HEK293 (cell line): ENCODE results near the gene CDH23.

Experiments used
- CTCF ChIA-PET: fragments of 350-600 bp; formaldehyde crosslinking; extraction: SDS; loops from one replicate; lab custom pipeline; 2021; ENCODE audit warnings: antibody characterized with exemption; lab: Yijun Ruan, JAX
- POLR2A ChIA-PET: fragments of 300-600 bp; formaldehyde crosslinking; extraction: SDS; loops from one replicate; lab custom pipeline; 2020; ENCODE audit warnings: antibody characterized with exemption, inconsistent platforms; lab: Yijun Ruan, JAX
- H3K27ac ChIP-seq: fragments of 200-500 bp; sonication (Bioruptor generic); 2 replicates; pipeline ENCODE4 v1.5.1; 2014; ENCODE audit warnings: low read depth, low read length, control low read depth, inconsistent platforms; ENCODE audit errors: extremely low read depth
- H3K36me3 ChIP-seq, 2 experiments: fragments of 200-500 bp in 1 of 2; sonication (Bioruptor generic) in 1 of 2; 1 replicate in 1 of 2; 2 replicates in 1 of 2; pipeline ENCODE4 v1.5.1; 2014 to 2017; ENCODE audit warnings: inconsistent platforms in 2 of 2, low read length in 2 of 2; ENCODE audit not compliant: control insufficient read depth in 2 of 2, insufficient read depth in 1 of 2
- H3K4me1 ChIP-seq: fragments of 200-500 bp; sonication (Bioruptor generic); 2 replicates; pipeline ENCODE4 v1.5.1; 2014; ENCODE audit warnings: mild to moderate bottlenecking, low read length, inconsistent platforms; ENCODE audit not compliant: control insufficient read depth, insufficient read depth
- H3K4me3 ChIP-seq: 2 replicates; pipeline ENCODE4 v1.5.1; 2011; ENCODE audit warnings: low read depth, mild to moderate bottlenecking, control low read depth, low read length, moderate library complexity
- H3K9me3 ChIP-seq: fragments of 200-500 bp; sonication (Bioruptor generic); 2 replicates; pipeline ENCODE4 v1.5.1; 2014; ENCODE audit warnings: low read depth, low read length, inconsistent platforms; ENCODE audit not compliant: control insufficient read depth, insufficient read depth
- BCL11B ChIP-seq: fragments of 450-650 bp; formaldehyde crosslinking; IDR thresholded peaks from 2 replicates; pipeline ENCODE4 v1.5.1; 2016; ENCODE audit warnings: low read depth, missing biosample characterization, missing genetic modification characterization
- HOXC10 ChIP-seq: sonication (generic); formaldehyde crosslinking; IDR thresholded peaks from 2 replicates; pipeline ENCODE4 v1.8.1; 2023; ENCODE audit warnings: mild to moderate bottlenecking, missing genetic modification reagents
- KLF8 ChIP-seq: fragments of 450-650 bp; formaldehyde crosslinking; IDR thresholded peaks from 2 replicates; pipeline ENCODE4 v1.5.1; 2016; ENCODE audit warnings: missing biosample characterization, missing genetic modification characterization
- MEIS1 ChIP-seq: sonication (generic); formaldehyde crosslinking; IDR thresholded peaks from 2 replicates; pipeline ENCODE4 v1.8.1; 2022; ENCODE audit warnings: missing genetic modification reagents, mild to moderate bottlenecking, borderline replicate concordance
- REPIN1 ChIP-seq: fragments of 450-650 bp; formaldehyde crosslinking; IDR thresholded peaks from 2 replicates; pipeline ENCODE4 v1.5.1; 2017; ENCODE audit warnings: missing biosample characterization, missing genetic modification characterization, low read depth
- TCF7L2 ChIP-seq: IDR thresholded peaks from 2 replicates; pipeline ENCODE4 v1.6.1; 2011; ENCODE audit warnings: low read depth, mild to moderate bottlenecking, inconsistent platforms, low read length, moderate library complexity, borderline replicate concordance
- TRIM28 ChIP-seq: IDR thresholded peaks from 2 replicates; pipeline ENCODE4 v1.6.1; 2011; ENCODE audit warnings: low read length, control low read depth, borderline replicate concordance
- ZBTB17 ChIP-seq: fragments of 450-650 bp; formaldehyde crosslinking; IDR thresholded peaks from 2 replicates; pipeline ENCODE4 v1.5.1; 2016; ENCODE audit warnings: missing biosample characterization, missing genetic modification characterization
- ZBTB20 ChIP-seq: fragments of 450-650 bp; formaldehyde crosslinking; IDR thresholded peaks from 2 replicates; pipeline ENCODE4 v1.5.1; 2016; ENCODE audit warnings: missing biosample characterization, missing genetic modification characterization
- ZNF202 ChIP-seq: fragments of 450-650 bp; formaldehyde crosslinking; IDR thresholded peaks from 2 replicates; pipeline ENCODE4 v1.5.1; 2016; ENCODE audit warnings: missing biosample characterization, missing genetic modification characterization, borderline replicate concordance
- ZNF274 ChIP-seq, 2 experiments: fragments of 200-500 bp in 1 of 2; fragments of 450-650 bp in 1 of 2; sonication (Bioruptor generic) in 1 of 2; formaldehyde crosslinking in 1 of 2; IDR thresholded peaks; 2 replicates each; pipeline versions ENCODE4 v1.5.1 to v1.6.1; 2014 to 2016; ENCODE audit warnings: borderline replicate concordance in 1 of 2, inconsistent platforms in 1 of 2, low read length in 1 of 2, missing biosample characterization in 1 of 2, missing genetic modification characterization in 1 of 2
- ZNF416 ChIP-seq: fragments of 450-650 bp; formaldehyde crosslinking; IDR thresholded peaks from 2 replicates; pipeline ENCODE4 v1.5.1; 2016; ENCODE audit warnings: missing biosample characterization, missing genetic modification characterization
- ZNF473 ChIP-seq: fragments of 450-650 bp; formaldehyde crosslinking; IDR thresholded peaks from 2 replicates; pipeline ENCODE4 v1.5.1; 2017; ENCODE audit warnings: missing biosample characterization, missing genetic modification characterization
- ZNF501 ChIP-seq: fragments of 450-650 bp; formaldehyde crosslinking; IDR thresholded peaks from 2 replicates; pipeline ENCODE4 v1.5.1; 2016; ENCODE audit warnings: missing biosample characterization, missing genetic modification characterization
- ZNF707 ChIP-seq: fragments of 450-650 bp; formaldehyde crosslinking; IDR thresholded peaks from 2 replicates; pipeline ENCODE4 v1.5.1; 2016; ENCODE audit warnings: missing biosample characterization, missing genetic modification characterization
- ZXDB ChIP-seq: fragments of 450-650 bp; formaldehyde crosslinking; IDR thresholded peaks from 2 replicates; pipeline ENCODE4 v1.5.1; 2016; ENCODE audit warnings: missing biosample characterization, missing genetic modification characterization
- TF ChIP-seq, protein P1 (sequence below): fragments of 450-650 bp; formaldehyde crosslinking; IDR thresholded peaks from 2 replicates; pipeline ENCODE4 v1.5.1; 2016; ENCODE audit warnings: missing biosample characterization, missing genetic modification characterization
- TF ChIP-seq, protein P2 (sequence below): fragments of 450-650 bp; formaldehyde crosslinking; IDR thresholded peaks from 2 replicates; pipeline ENCODE4 v1.5.1; 2016; ENCODE audit warnings: missing biosample characterization, missing genetic modification characterization, borderline replicate concordance
- TF ChIP-seq, protein P3 (sequence below): fragments of 450-650 bp; formaldehyde crosslinking; IDR thresholded peaks from 2 replicates; pipeline ENCODE4 v1.5.1; 2016; ENCODE audit warnings: missing biosample characterization, missing genetic modification characterization
- TF ChIP-seq, protein P4 (sequence below): IDR thresholded peaks from 2 replicates; pipeline ENCODE4 v1.6.1; 2011; ENCODE audit warnings: mild to moderate bottlenecking, low read depth, low read length, borderline replicate concordance

Gene CDH23

DNA sequence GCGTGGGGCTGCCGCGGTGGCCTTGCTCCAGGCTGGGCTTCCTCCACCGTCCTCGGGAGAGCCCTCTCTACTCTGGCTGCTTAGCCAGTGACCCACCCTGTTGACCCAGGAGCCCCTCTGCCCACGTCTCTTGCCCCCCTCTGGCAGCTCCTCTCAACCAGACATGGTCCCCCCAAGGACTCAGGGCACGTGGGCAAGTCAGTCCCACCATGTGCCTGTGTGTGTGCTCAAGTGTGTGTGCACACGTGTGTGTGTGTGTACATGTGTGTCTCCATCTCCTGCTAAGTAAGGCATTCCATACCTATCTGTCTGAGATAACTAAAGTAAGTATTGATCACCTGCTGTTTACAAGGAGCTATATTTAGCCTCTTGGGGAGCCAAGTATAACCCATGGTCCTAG, 221.9 kb downstream of the CDH23 start:
- Histone ChIP-seq H3K27ac (no peak overlapping the region), H3K4me3 (no peak overlapping the region), H3K36me3 (no peaks in the 10 kb centered on the region), H3K9me3 (no peaks in the 10 kb centered on the region), H3K4me1 (no peaks in the 10 kb centered on the region)
- ChIA-PET CTCF (interaction anchor here (1.2 to 1.3 kb wide), 2 partner anchors 9 to 12 kb away, joined by 3 to 5 read pairs; no protein-coding TSS in a partner anchor), POLR2A (no interaction called here)
- TF ChIP-seq REPIN1 (tag by site-specific recombination) (no peak), ZBTB17 (no peak), ZNF501 (no peak), ZNF202 (no peak), ZNF473 (tag by site-specific recombination) (no peak), TRIM28 (no peak), TCF7L2 (no peak), BCL11B (no peak), ZXDB (tag by site-specific recombination) (no peak), HOXC10 (CRISPR knock-in tag) (no peak), ZBTB20 (no peak), ZNF707 (no peak), ZNF274 (IDR thresholded peaks at IDR 0.05; ENCODE audit: low read length) (no peak), ZNF274 (tag by site-specific recombination; IDR thresholded peaks at IDR 0.05; ENCODE audit: borderline replicate concordance) (no peak), MEIS1 (CRISPR knock-in tag) (no peak), ZNF416 (no peak), KLF8 (no peak)
- TF ChIP-seq, protein P1, sequence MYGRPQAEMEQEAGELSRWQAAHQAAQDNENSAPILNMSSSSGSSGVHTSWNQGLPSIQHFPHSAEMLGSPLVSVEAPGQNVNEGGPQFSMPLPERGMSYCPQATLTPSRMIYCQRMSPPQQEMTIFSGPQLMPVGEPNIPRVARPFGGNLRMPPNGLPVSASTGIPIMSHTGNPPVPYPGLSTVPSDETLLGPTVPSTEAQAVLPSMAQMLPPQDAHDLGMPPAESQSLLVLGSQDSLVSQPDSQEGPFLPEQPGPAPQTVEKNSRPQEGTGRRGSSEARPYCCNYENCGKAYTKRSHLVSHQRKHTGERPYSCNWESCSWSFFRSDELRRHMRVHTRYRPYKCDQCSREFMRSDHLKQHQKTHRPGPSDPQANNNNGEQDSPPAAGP, result no peak
- TF ChIP-seq, protein P2, sequence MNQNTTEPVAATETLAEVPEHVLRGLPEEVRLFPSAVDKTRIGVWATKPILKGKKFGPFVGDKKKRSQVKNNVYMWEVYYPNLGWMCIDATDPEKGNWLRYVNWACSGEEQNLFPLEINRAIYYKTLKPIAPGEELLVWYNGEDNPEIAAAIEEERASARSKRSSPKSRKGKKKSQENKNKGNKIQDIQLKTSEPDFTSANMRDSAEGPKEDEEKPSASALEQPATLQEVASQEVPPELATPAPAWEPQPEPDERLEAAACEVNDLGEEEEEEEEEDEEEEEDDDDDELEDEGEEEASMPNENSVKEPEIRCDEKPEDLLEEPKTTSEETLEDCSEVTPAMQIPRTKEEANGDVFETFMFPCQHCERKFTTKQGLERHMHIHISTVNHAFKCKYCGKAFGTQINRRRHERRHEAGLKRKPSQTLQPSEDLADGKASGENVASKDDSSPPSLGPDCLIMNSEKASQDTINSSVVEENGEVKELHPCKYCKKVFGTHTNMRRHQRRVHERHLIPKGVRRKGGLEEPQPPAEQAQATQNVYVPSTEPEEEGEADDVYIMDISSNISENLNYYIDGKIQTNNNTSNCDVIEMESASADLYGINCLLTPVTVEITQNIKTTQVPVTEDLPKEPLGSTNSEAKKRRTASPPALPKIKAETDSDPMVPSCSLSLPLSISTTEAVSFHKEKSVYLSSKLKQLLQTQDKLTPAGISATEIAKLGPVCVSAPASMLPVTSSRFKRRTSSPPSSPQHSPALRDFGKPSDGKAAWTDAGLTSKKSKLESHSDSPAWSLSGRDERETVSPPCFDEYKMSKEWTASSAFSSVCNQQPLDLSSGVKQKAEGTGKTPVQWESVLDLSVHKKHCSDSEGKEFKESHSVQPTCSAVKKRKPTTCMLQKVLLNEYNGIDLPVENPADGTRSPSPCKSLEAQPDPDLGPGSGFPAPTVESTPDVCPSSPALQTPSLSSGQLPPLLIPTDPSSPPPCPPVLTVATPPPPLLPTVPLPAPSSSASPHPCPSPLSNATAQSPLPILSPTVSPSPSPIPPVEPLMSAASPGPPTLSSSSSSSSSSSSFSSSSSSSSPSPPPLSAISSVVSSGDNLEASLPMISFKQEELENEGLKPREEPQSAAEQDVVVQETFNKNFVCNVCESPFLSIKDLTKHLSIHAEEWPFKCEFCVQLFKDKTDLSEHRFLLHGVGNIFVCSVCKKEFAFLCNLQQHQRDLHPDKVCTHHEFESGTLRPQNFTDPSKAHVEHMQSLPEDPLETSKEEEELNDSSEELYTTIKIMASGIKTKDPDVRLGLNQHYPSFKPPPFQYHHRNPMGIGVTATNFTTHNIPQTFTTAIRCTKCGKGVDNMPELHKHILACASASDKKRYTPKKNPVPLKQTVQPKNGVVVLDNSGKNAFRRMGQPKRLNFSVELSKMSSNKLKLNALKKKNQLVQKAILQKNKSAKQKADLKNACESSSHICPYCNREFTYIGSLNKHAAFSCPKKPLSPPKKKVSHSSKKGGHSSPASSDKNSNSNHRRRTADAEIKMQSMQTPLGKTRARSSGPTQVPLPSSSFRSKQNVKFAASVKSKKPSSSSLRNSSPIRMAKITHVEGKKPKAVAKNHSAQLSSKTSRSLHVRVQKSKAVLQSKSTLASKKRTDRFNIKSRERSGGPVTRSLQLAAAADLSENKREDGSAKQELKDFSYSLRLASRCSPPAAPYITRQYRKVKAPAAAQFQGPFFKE (tag by site-specific recombination), result no peak
- TF ChIP-seq, protein P3, sequence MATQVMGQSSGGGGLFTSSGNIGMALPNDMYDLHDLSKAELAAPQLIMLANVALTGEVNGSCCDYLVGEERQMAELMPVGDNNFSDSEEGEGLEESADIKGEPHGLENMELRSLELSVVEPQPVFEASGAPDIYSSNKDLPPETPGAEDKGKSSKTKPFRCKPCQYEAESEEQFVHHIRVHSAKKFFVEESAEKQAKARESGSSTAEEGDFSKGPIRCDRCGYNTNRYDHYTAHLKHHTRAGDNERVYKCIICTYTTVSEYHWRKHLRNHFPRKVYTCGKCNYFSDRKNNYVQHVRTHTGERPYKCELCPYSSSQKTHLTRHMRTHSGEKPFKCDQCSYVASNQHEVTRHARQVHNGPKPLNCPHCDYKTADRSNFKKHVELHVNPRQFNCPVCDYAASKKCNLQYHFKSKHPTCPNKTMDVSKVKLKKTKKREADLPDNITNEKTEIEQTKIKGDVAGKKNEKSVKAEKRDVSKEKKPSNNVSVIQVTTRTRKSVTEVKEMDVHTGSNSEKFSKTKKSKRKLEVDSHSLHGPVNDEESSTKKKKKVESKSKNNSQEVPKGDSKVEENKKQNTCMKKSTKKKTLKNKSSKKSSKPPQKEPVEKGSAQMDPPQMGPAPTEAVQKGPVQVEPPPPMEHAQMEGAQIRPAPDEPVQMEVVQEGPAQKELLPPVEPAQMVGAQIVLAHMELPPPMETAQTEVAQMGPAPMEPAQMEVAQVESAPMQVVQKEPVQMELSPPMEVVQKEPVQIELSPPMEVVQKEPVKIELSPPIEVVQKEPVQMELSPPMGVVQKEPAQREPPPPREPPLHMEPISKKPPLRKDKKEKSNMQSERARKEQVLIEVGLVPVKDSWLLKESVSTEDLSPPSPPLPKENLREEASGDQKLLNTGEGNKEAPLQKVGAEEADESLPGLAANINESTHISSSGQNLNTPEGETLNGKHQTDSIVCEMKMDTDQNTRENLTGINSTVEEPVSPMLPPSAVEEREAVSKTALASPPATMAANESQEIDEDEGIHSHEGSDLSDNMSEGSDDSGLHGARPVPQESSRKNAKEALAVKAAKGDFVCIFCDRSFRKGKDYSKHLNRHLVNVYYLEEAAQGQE, result no peak
- TF ChIP-seq, protein P4, sequence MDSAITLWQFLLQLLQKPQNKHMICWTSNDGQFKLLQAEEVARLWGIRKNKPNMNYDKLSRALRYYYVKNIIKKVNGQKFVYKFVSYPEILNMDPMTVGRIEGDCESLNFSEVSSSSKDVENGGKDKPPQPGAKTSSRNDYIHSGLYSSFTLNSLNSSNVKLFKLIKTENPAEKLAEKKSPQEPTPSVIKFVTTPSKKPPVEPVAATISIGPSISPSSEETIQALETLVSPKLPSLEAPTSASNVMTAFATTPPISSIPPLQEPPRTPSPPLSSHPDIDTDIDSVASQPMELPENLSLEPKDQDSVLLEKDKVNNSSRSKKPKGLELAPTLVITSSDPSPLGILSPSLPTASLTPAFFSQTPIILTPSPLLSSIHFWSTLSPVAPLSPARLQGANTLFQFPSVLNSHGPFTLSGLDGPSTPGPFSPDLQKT, result no peak
